GM18526 (cell line): ENCODE measurements around the gene SMIM44.

ENCODE experiments used
- POLR2A ChIP-seq: IDR thresholded peaks from 3 replicates; pipeline ENCODE4 v1.6.1; 2011; ENCODE audit not compliant: insufficient read length; ENCODE audit errors: extremely low read depth

SMIM44 gene

DNA sequence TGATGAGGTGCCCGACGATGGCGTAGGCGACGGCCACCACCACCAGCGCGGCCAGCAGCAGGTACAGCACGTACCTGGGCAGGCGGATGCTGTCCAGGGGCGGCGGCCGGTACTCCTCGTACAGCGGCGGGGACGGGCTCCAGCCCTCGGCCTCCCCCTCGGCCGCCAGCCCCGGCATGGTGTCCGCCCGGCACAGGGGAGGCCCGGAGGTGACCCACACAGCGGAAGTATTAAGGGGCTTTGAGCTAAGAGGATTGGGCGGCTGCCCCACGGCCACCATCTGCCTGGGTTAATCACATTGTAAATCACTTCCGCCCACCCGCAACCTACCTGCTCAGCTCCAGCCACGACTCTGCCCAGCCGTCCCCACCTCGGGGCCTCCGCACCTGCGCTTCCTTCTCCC lies at the start of gene SMIM44:
Gene SMIM44 (minus strand): TSS at position 216 of the 403 bp plus-strand sequence. CDS start 38 bp downstream, at position 178.
- no peak for TF ChIP-seq POLR2A

- TF ChIP-seq POLR2A, result no peak
Measured at GRCh38 chr19:3533033-3533432, 49.8 kb upstream of the SMIM44 start.

DNA sequence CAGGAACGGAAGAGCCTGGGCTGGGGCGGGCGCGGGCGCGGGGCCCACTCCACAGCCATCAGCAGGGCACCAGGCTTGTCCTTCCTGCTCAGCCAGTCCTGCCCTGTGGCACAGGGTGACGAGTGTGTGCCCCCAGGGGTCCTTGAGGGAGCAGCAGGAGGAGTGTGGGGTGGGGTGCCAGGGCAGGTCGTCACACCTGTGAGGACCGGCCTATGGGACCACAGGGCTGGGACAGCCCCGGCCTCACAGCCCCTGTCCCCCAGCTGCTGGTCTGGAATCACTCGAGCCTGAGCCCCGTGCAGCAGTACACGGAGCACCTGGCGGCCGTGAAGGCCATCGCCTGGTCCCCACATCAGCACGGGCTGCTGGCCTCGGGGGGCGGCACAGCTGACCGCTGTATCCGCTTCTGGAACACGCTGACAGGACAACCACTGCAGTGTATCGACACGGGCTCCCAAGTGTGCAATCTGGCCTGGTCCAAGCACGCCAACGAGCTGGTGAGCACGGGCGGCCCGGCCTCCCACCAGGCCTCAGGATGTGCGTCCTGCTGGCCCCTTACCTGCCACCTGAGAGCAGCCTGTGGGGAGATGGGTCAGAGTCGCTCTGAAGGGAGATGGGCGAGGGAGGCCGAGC lies 49.0 kb upstream of the SMIM44 start:
- no peak for TF ChIP-seq POLR2A

DNA sequence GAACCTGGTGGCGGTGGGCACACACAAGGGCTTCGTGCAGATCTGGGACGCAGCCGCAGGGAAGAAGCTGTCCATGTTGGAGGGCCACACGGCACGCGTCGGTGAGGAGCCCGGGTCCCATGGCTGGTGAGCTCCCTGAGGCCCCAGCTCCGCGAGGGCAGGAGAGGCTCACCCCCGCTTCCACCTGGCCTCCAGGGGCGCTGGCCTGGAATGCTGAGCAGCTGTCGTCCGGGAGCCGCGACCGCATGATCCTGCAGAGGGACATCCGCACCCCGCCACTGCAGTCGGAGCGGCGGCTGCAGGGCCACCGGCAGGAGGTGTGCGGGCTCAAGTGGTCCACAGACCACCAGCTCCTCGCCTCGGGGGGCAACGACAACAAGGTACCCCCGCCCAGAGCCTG lies 48.5 kb upstream of the SMIM44 start:
- TF ChIP-seq POLR2A, result no peak

DNA sequence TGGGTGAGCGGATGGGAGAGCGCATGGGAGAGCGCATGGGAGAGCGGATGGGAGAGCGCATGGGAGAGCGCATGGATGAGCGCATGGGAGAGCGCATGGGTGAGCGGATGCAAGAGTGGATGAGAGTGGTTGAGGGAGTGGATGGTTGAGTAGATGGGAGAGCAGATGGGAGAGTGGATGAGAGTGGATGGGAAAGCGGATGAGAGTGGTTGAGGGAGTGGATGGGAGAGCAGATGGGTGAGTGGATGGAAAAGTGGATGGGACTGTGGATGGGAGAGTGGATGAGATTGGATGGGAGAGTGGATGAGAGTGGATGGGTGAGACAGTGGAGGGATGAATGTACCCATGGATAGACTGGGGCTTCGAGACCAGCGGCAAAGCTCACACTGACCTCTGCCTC lies 47.1 kb upstream of the SMIM44 start:
- no peak for TF ChIP-seq POLR2A

DNA sequence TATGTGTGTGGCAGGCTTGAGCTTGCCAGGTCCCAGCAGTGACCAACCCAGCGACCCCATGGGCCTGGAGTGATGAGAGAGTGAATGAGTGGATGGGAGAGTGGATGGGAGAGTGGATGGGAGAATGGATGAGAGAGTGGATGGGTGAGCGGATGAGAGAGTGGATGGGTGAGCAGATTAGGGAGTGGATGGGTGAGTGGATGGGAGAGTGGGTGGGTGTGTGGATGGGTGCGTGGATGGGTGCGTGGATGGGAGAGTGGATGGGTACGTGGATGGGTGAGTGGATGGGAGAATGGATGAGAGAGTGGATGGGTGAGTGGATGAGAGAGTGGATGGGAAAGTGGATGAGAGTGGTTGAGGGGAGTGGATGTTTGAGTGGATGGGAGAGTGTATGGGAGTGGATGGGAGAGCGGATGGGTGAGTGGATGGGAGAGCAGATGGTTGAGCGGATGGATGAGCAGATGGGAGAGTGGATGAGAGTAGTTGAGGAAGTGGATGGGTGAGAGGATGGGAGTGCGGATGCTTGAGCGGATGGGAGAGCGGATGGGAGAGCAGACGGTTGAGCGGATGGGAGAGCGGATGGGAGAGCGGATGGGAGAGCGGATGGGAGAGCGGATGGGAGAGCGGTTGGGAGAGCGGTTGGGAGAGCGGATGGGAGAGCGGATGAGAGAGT lies 45.4 kb upstream of the SMIM44 start:
- TF ChIP-seq POLR2A, result no peak

DNA sequence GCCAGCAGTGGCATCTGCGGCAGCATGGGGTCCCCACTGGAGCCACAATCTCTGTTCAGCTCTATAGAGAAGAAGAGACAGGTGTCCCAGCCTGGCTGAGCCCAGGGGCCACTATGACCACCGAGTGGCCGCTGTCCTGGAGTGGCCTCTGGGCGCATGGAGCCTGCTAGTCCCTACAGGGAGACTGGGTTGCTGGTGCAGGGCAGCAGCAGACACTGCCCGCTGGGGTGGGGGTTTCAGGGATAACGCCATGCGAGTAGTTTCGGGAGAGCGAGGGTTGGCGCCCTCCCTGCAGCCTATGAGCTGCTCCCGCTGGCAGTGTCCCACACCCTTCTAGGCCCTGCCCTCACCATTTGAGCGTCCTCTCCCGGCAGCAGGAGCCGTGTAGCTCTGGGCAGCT lies 44.8 kb upstream of the SMIM44 start:
- no peak for TF ChIP-seq POLR2A

- no peak for TF ChIP-seq POLR2A
Measured at GRCh38 chr19:3527238-3527910, 44.1 kb upstream of the SMIM44 start.

GRCh38 chr19:3526507-3527237 lies 43.4 kb upstream of the SMIM44 start:
- no peak for TF ChIP-seq POLR2A

- TF ChIP-seq POLR2A, result no peak
Measured at GRCh38 chr19:3524904-3525451, 41.7 kb upstream of the SMIM44 start.

- TF ChIP-seq POLR2A, result no peak
Measured at GRCh38 chr19:3524078-3524842, 41.0 kb upstream of the SMIM44 start.

- no peak for TF ChIP-seq POLR2A
Measured at GRCh38 chr19:3523361-3524077, 40.3 kb upstream of the SMIM44 start.

- TF ChIP-seq POLR2A, result no peak
Measured at GRCh38 chr19:3522421-3523360, 39.5 kb upstream of the SMIM44 start.

- TF ChIP-seq POLR2A, result no peak
Measured at GRCh38 chr19:3521104-3521445, 37.8 kb upstream of the SMIM44 start.
